ENCODE data around the gene ZBTB3.

GRCh38 chr11:62789576-62789975 lies 35.6 kb upstream of the ZBTB3 start:
- TF ChIP-seq EZH2 (IDR thresholded peaks at IDR 0.05; ENCODE audit: borderline replicate concordance, low read depth, low read length, severe bottlenecking) (no peak), CTCF (IDR thresholded peaks at IDR 0.05; ENCODE audit: extremely low read depth in 1 of 2, insufficient read depth in 1 of 2, low read depth in 1 of 2, low read length in 2 of 2) (no peak), POLR2A (IDR thresholded peaks at IDR 0.05; ENCODE audit: low read depth, low read length) (no peak), JUN (IDR thresholded peaks at IDR 0.05; ENCODE audit: borderline replicate concordance, insufficient read depth, insufficient read length, low read depth) (no peak)
